IPS-20b (cell line): ENCODE data around the gene KIAA0319L.

Experiments used
- H3K27ac ChIP-seq: one replicate; pipeline ENCODE4 v1.5.1; 2013; ENCODE audit warnings: low read length
- H3K27me3 ChIP-seq: 2 replicates; pipeline ENCODE4 v1.6.1; 2013; ENCODE audit warnings: mild to moderate bottlenecking, low read length, inconsistent platforms; ENCODE audit not compliant: insufficient read depth
- H3K36me3 ChIP-seq: 2 replicates; pipeline ENCODE4 v1.6.1; 2013; ENCODE audit warnings: low read depth, mild to moderate bottlenecking, inconsistent platforms, low read length, moderate library complexity; ENCODE audit not compliant: insufficient read depth
- H3K4me1 ChIP-seq: 2 replicates; pipeline ENCODE4 v1.6.1; 2013; ENCODE audit warnings: mild to moderate bottlenecking, control low read depth, inconsistent platforms, low read length, moderate library complexity; ENCODE audit not compliant: insufficient read depth
- H3K4me3 ChIP-seq: 2 replicates; pipeline ENCODE4 v1.5.1; 2013; ENCODE audit warnings: mild to moderate bottlenecking, low read length, inconsistent platforms
- H3K9ac ChIP-seq: 2 replicates; pipeline ENCODE4 v1.6.1; 2013; ENCODE audit warnings: low read depth, mild to moderate bottlenecking, inconsistent platforms, low read length, moderate library complexity
- H3K9me3 ChIP-seq: 2 replicates; pipeline ENCODE4 v1.6.1; 2013; ENCODE audit warnings: mild to moderate bottlenecking, low read depth, low read length, inconsistent platforms; ENCODE audit not compliant: insufficient read depth

The KIAA0319L gene

GRCh38 chr1:35430762-35431161, 126.4 kb downstream of the KIAA0319L start:
- no peaks in the 10 kb centered on the region for H3K9me3 ChIP-seq
- H3K27ac ChIP-seq: no peak overlapping the region
- peaks cover 30% of the 10 kb centered on the region for H3K36me3 ChIP-seq
- H3K9ac ChIP-seq: no peak overlapping the region
- no peak overlapping the region for H3K4me3 ChIP-seq
- no peaks in the 10 kb centered on the region for H3K27me3 ChIP-seq
- no peaks in the 10 kb centered on the region for H3K4me1 ChIP-seq

GRCh38 chr1:35428360-35428759, 128.8 kb downstream of the KIAA0319L start:
- peaks cover 9% of the 10 kb centered on the region for H3K36me3 ChIP-seq
- no peak overlapping the region for H3K27ac ChIP-seq
- no peaks in the 10 kb centered on the region for H3K9me3 ChIP-seq
- H3K4me1 ChIP-seq: no peaks in the 10 kb centered on the region
- no peaks in the 10 kb centered on the region for H3K27me3 ChIP-seq
- no peak overlapping the region for H3K4me3 ChIP-seq
- no peak overlapping the region for H3K9ac ChIP-seq

GRCh38 chr1:35426097-35426586, 131.1 kb downstream of the KIAA0319L start:
- Histone ChIP-seq H3K36me3 (peaks cover 14% of the 10 kb centered on the region), H3K9ac (no peak overlapping the region), H3K27me3 (no peaks in the 10 kb centered on the region), H3K9me3 (no peaks in the 10 kb centered on the region), H3K4me1 (no peaks in the 10 kb centered on the region), H3K4me3 (no peak overlapping the region), H3K27ac (no peak overlapping the region)

- Histone ChIP-seq H3K9me3 (0 out of 2 replicates have a peak, but pooled peaks cover 4% of the 10 kb centered on the region), H3K9ac (no peak overlapping the region), H3K27ac (no peak overlapping the region), H3K4me1 (no peaks in the 10 kb centered on the region), H3K4me3 (no peak overlapping the region), H3K36me3 (peaks cover 72% of the 10 kb centered on the region), H3K27me3 (no peaks in the 10 kb centered on the region)
Measured at GRCh38 chr1:35408925-35409324, 148.3 kb downstream of the KIAA0319L start.

GRCh38 chr1:35407743-35408142, 149.5 kb downstream of the KIAA0319L start:
- Histone ChIP-seq H3K9ac (no peak overlapping the region), H3K27me3 (no peaks in the 10 kb centered on the region), H3K36me3 (peaks cover 69% of the 10 kb centered on the region), H3K9me3 (0 out of 2 replicates have a peak, but pooled peaks cover 4% of the 10 kb centered on the region), H3K4me1 (no peaks in the 10 kb centered on the region), H3K4me3 (no peak overlapping the region), H3K27ac (no peak overlapping the region)

- no peaks in the 10 kb centered on the region for H3K4me1 ChIP-seq
- peaks cover 76% of the 10 kb centered on the region for H3K36me3 ChIP-seq
- no peak overlapping the region for H3K4me3 ChIP-seq
- H3K9me3 ChIP-seq: 0 out of 2 replicates have a peak, but pooled peaks cover 4% of the 10 kb centered on the region
- no peak overlapping the region for H3K27ac ChIP-seq
- no peaks in the 10 kb centered on the region for H3K27me3 ChIP-seq
- no peak overlapping the region for H3K9ac ChIP-seq
Measured at GRCh38 chr1:35406103-35406502, 151.1 kb downstream of the KIAA0319L start.

GRCh38 chr1:35401049-35401448, 156.2 kb downstream of the KIAA0319L start:
- H3K4me1 ChIP-seq: no peaks in the 10 kb centered on the region
- no peak overlapping the region for H3K27ac ChIP-seq
- no peak overlapping the region for H3K9ac ChIP-seq
- H3K36me3 ChIP-seq: peaks cover 79% of the 10 kb centered on the region
- H3K27me3 ChIP-seq: no peaks in the 10 kb centered on the region
- no peaks in the 10 kb centered on the region for H3K9me3 ChIP-seq
- no peak overlapping the region for H3K4me3 ChIP-seq

GRCh38 chr1:35398739-35399138, 158.5 kb downstream of the KIAA0319L start:
- H3K27ac ChIP-seq: no peak overlapping the region
- H3K4me3 ChIP-seq: no peak overlapping the region
- peaks cover 6% of the 10 kb centered on the region; the same call in 1 of the 2 replicates for H3K4me1 ChIP-seq
- peaks cover 79% of the 10 kb centered on the region for H3K36me3 ChIP-seq
- no peak overlapping the region for H3K9ac ChIP-seq
- H3K9me3 ChIP-seq: no peaks in the 10 kb centered on the region
- H3K27me3 ChIP-seq: no peaks in the 10 kb centered on the region

GRCh38 chr1:35394386-35394785, 162.8 kb downstream of the KIAA0319L start:
- Histone ChIP-seq H3K4me3 (no peak overlapping the region), H3K9ac (no peak overlapping the region), H3K9me3 (no peaks in the 10 kb centered on the region), H3K27me3 (no peaks in the 10 kb centered on the region), H3K36me3 (peaks cover 67% of the 10 kb centered on the region), H3K27ac (no peak overlapping the region), H3K4me1 (peaks cover 39% of the 10 kb centered on the region)

- Histone ChIP-seq H3K9ac (peak overlapping the region; percentile 37; the same call in 1 of the 2 replicates), H3K27me3 (no peaks in the 10 kb centered on the region), H3K4me3 (peak overlapping the region; percentile 36; the same call in 1 of the 2 replicates), H3K36me3 (peaks cover 64% of the 10 kb centered on the region), H3K4me1 (peaks cover 39% of the 10 kb centered on the region), H3K9me3 (no peaks in the 10 kb centered on the region), H3K27ac (peak overlapping the region; percentile 72)
Measured at GRCh38 chr1:35390600-35391494, 166.4 kb downstream of the KIAA0319L start.

- H3K27ac ChIP-seq: no peak overlapping the region
- H3K36me3 ChIP-seq: peaks cover 41% of the 10 kb centered on the region
- no peak overlapping the region for H3K4me3 ChIP-seq
- H3K4me1 ChIP-seq: peaks cover 20% of the 10 kb centered on the region
- no peak overlapping the region for H3K9ac ChIP-seq
- no peaks in the 10 kb centered on the region for H3K9me3 ChIP-seq
- no peaks in the 10 kb centered on the region for H3K27me3 ChIP-seq
Measured at GRCh38 chr1:35386959-35387358, 170.2 kb downstream of the KIAA0319L start.

- peaks cover 14% of the 10 kb centered on the region for H3K4me1 ChIP-seq
- H3K27ac ChIP-seq: no peak overlapping the region
- H3K4me3 ChIP-seq: no peak overlapping the region
- H3K9ac ChIP-seq: no peak overlapping the region
- peaks cover 44% of the 10 kb centered on the region for H3K36me3 ChIP-seq
- H3K9me3 ChIP-seq: no peaks in the 10 kb centered on the region
- no peaks in the 10 kb centered on the region for H3K27me3 ChIP-seq
Measured at GRCh38 chr1:35386290-35386689, 170.9 kb downstream of the KIAA0319L start.
